RKO (cell line): Measurements from ENCODE around the gene FARP1.

ENCODE experiments used
- DNase-seq: peaks from one replicate; pipeline ENCODE4 v3.0.0-alpha.2; 2016; ENCODE audit warnings: low spot score

Gene FARP1

GRCh38 chr13:98289339-98289945 is 146.5 kb downstream of the FARP1 start:
- no peak for DNase-seq

GRCh38 chr13:98290261-98290660 is 147.4 kb downstream of the FARP1 start:
- DNase-seq = no peak

GRCh38 chr13:98291658-98292057 is 148.8 kb downstream of the FARP1 start:
- DNase-seq = no peak

- no peak for DNase-seq
Measured at GRCh38 chr13:98293103-98293502, 150.2 kb downstream of the FARP1 start.

- no peak for DNase-seq
Measured at GRCh38 chr13:98293570-98294142, 150.8 kb downstream of the FARP1 start.

GRCh38 chr13:98295371-98295770 is 152.5 kb downstream of the FARP1 start:
- no peak for DNase-seq

GRCh38 chr13:98297051-98297450 is 154.2 kb downstream of the FARP1 start:
- DNase-seq = no peak

- DNase-seq = no peak
Measured at GRCh38 chr13:98297745-98298144, 154.9 kb downstream of the FARP1 start.

- no peak for DNase-seq
Measured at GRCh38 chr13:98298599-98298998, 155.7 kb downstream of the FARP1 start.

- no peak for DNase-seq
Measured at GRCh38 chr13:98299235-98299965, 156.5 kb downstream of the FARP1 start.

GRCh38 chr13:98299966-98300350 is 157.1 kb downstream of the FARP1 start:
- DNase-seq = no peak

- no peak for DNase-seq
Measured at GRCh38 chr13:98300956-98301641, 158.2 kb downstream of the FARP1 start.

- DNase-seq = no peak
Measured at GRCh38 chr13:98301721-98302120, 158.8 kb downstream of the FARP1 start.

- DNase-seq = no peak
Measured at GRCh38 chr13:98303858-98304257, 161.0 kb downstream of the FARP1 start.

- no peak for DNase-seq
Measured at GRCh38 chr13:98305670-98306069, 162.8 kb downstream of the FARP1 start.

GRCh38 chr13:98307463-98308085 is 164.7 kb downstream of the FARP1 start:
- DNase-seq = no peak

- DNase-seq = no peak
Measured at GRCh38 chr13:98308086-98308911, 165.4 kb downstream of the FARP1 start.

- no peak for DNase-seq
Measured at GRCh38 chr13:98309569-98310335, 166.9 kb downstream of the FARP1 start.

- DNase-seq = no peak
Measured at GRCh38 chr13:98310485-98311199, 167.7 kb downstream of the FARP1 start.

- DNase-seq = no peak
Measured at GRCh38 chr13:98311200-98311548, 168.3 kb downstream of the FARP1 start.
